Gastrocnemius medialis (tissue), 4 donors: ENCODE data around the gene HOXC11. TPM values are rescaled to one million over a fixed set of nuclear protein-coding genes. Genes with fewer than 3 reads are reported as not detected.

ENCODE experiments used
- ATAC-seq, 2 donors: fragments of 150-250 bp; one replicate each; pipeline ENCODE4 v1.9.1; 2016
- DNase-seq, 2 donors: peaks; one replicate each; pipeline ENCODE4 v3.0.0-alpha.2; 2019
- H3K27ac ChIP-seq, 4 donors: fragments of 200-600 bp; sonication (generic); 1 replicate in 1 of 4; 2 replicates in 3 of 4; pipeline ENCODE4 v1.5.1; 2016 to 2018; ENCODE audit warnings: mild to moderate bottlenecking in 2 of 4, moderate library complexity in 1 of 4
- H3K27me3 ChIP-seq, 3 donors: fragments of 200-600 bp; sonication (generic) in 2 of 3; 1 replicate in 1 of 3; 2 replicates in 2 of 3; pipeline versions ENCODE4 v1.5.1 to v1.6.0; 2016 to 2019; ENCODE audit warnings: mild to moderate bottlenecking in 1 of 3, moderate library complexity in 1 of 3
- H3K36me3 ChIP-seq, 2 donors: fragments of 200-600 bp; sonication (generic) in 1 of 2; one replicate each; pipeline ENCODE4 v1.5.1; 2017 to 2018
- H3K4me1 ChIP-seq, 2 donors: fragments of 200-600 bp; sonication (generic) in 1 of 2; one replicate each; pipeline ENCODE4 v1.5.1; 2016 to 2017; ENCODE audit warnings: mild to moderate bottlenecking in 2 of 2
- H3K4me3 ChIP-seq, 4 donors: fragments of 200-600 bp; sonication (generic) in 3 of 4; 1 replicate in 1 of 4; 2 replicates in 3 of 4; pipeline ENCODE4 v1.5.1; 2016 to 2019; ENCODE audit warnings: mild to moderate bottlenecking in 2 of 4
- H3K9me3 ChIP-seq, 3 donors: fragments of 200-600 bp; sonication (generic) in 2 of 3; 1 replicate in 1 of 3; 2 replicates in 2 of 3; pipeline ENCODE4 v1.5.1; 2016 to 2019
- CTCF ChIP-seq, 5 experiments: fragments of 450-650 bp in 3 of 5; fragments of 200-600 bp in 2 of 5; sonication (generic) in 2 of 5; IDR thresholded peaks in 4 of 5; conservative IDR thresholded peaks in 1 of 5; 1 replicate in 4 of 5; 2 replicates in 1 of 5; pipeline ENCODE4 v1.5.1; 2016 to 2019; ENCODE audit warnings: antibody characterized with exemption in 5 of 5, mild to moderate bottlenecking in 3 of 5, moderate library complexity in 3 of 5
- POLR2A ChIP-seq, 2 donors: fragments of 450-650 bp; IDR thresholded peaks; one replicate each; pipeline ENCODE4 v1.6.1; 2017; ENCODE audit warnings: antibody characterized with exemption in 2 of 2, mild to moderate bottlenecking in 2 of 2, moderate library complexity in 2 of 2
- in situ Hi-C, 4 donors: fragments of 200-750 bp; cut with MboI; loops; one replicate each; pipeline versions ENCODE4 v1.15.0 to v1.8.0; 2017; ENCODE audit warnings: low sequenced_read_pairs in 4 of 4
- intact Hi-C: fragments of 100-400 bp; cut with DNase I; formaldehyde crosslinking; loops from one replicate; pipeline ENCODE4 v1.15.1; 2023; ENCODE audit warnings: low total_unique reads
- total RNA-seq, 4 donors: library from RNA; depleted of rRNA; stranded (reverse); fragments of >200 nt; gene quantifications; one replicate each; pipeline versions ENCODE4 v1.1.0 to v1.2.3, GENCODE V29; 2016

Gene HOXC11
- total RNA-seq, 4 donors from 2014 or later, result 0.24 to 1.1 (median 0.44) TPM

GRCh38 chr12:53977596-53978445, 4.9 kb downstream of the HOXC11 start:
- no peak for DNase-seq
- intact Hi-C loops (no loop called here), in situ Hi-C loops (loop anchor here in 3 of 4 donors (25.0 kb wide), 3 partner anchors 234 to 1734 kb away; partner anchors contain the start of genes GPR84 (in 2 of the 3), BLOC1S1 (in 1 of the 3), ITGA7 (in 1 of the 3) and RDH5 (in 1 of the 3))
- H3K9me3 ChIP-seq, result no peaks in the 10 kb centered on the region
- peaks cover 57 to 94% (median 71%) of the 10 kb centered on the region in 3 donors for H3K27me3 ChIP-seq
- H3K27ac ChIP-seq, result peak overlapping the region; percentile 6 to 53 (median 43)
- ATAC-seq, result no peak
- no peak for TF ChIP-seq CTCF (IDR thresholded peaks at IDR 0.05 in 4 of 5, conservative IDR thresholded peaks at IDR 0.05 in 1 of 5)
- TF ChIP-seq POLR2A (IDR thresholded peaks at IDR 0.05), result no peak
- no peak overlapping the region for H3K4me3 ChIP-seq
- H3K36me3 ChIP-seq, result no peaks in the 10 kb centered on the region
- peaks cover 7 to 42% of the 10 kb centered on the region in 2 donors for H3K4me1 ChIP-seq

GRCh38 chr12:53978477-53979356, 5.8 kb downstream of the HOXC11 start:
- Histone ChIP-seq H3K27ac (peak overlapping the region; percentile 6 to 99 (median 43)), H3K27me3 (peaks cover 48 to 93% (median 62%) of the 10 kb centered on the region in 3 donors), H3K36me3 (no peaks in the 10 kb centered on the region), H3K4me3 (no peak overlapping the region), H3K4me1 (peaks cover 7 to 40% of the 10 kb centered on the region in 2 donors), H3K9me3 (no peaks in the 10 kb centered on the region)
- ATAC-seq (no peak), DNase-seq (no peak)
- TF ChIP-seq POLR2A (IDR thresholded peaks at IDR 0.05) (no peak), CTCF (IDR thresholded peaks at IDR 0.05 in 4 of 5, conservative IDR thresholded peaks at IDR 0.05 in 1 of 5) (no peak)
- intact Hi-C loops (no loop called here), in situ Hi-C loops (loop anchor here in 3 of 4 donors (25.0 kb wide), 3 partner anchors 234 to 1734 kb away; partner anchors contain the start of genes GPR84 (in 2 of the 3), BLOC1S1 (in 1 of the 3), ITGA7 (in 1 of the 3) and RDH5 (in 1 of the 3))

GRCh38 chr12:53980104-53980801, 7.3 kb downstream of the HOXC11 start:
- Histone ChIP-seq H3K9me3 (no peaks in the 10 kb centered on the region), H3K36me3 (no peaks in the 10 kb centered on the region), H3K27me3 (peaks cover 33 to 82% (median 46%) of the 10 kb centered on the region in 3 donors), H3K4me1 (peaks cover 2 to 26% of the 10 kb centered on the region in 2 donors), H3K27ac (peak overlapping the region; percentile 94 to 100 (median 98)), H3K4me3 (peak overlapping the region; percentile 25 to 85 (median 71))
- in situ Hi-C loops, result loop anchor here (10.0 to 25.0 kb wide), 4 partner anchors 225 to 1732 kb away; partner anchors contain the start of genes GPR84 (in 2 of the 4), BLOC1S1 (in 1 of the 4), ITGA7 (in 1 of the 4) and RDH5 (in 1 of the 4)
- ATAC-seq (no peak), DNase-seq (no peak)
- no peak for TF ChIP-seq CTCF (IDR thresholded peaks at IDR 0.05 in 4 of 5, conservative IDR thresholded peaks at IDR 0.05 in 1 of 5)
- TF ChIP-seq POLR2A (IDR thresholded peaks at IDR 0.05), result no peak
- intact Hi-C loops, result no loop called here
